ENCODE results near the gene AASS. TPM values are rescaled to one million over a fixed set of nuclear protein-coding genes. Genes with fewer than 3 reads are reported as not detected.

The AASS gene
- total RNA-seq, 4 donors from 2014 or later = 50.7 to 92.7 (median 68.1) TPM

DNA sequence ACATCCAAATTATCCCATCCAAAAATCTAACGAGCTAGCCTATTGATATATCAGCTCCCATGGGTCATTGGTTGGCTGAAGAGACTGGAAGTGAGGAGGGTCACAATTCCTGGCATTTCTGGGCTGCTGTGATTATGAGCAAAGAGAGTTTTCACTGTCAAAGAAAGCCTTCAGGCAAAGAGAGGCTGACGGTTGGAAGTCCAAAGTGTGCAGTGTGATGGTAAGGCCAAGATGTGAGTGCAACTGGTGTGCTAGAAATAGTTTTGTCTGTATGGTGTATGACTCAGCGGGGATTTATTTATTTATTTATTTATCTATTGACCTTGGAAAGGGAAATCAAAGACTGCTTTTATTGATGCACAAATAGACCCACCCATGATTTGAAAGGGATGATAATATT is 75.0 kb downstream of the AASS start:
- TF ChIP-seq, protein P1, sequence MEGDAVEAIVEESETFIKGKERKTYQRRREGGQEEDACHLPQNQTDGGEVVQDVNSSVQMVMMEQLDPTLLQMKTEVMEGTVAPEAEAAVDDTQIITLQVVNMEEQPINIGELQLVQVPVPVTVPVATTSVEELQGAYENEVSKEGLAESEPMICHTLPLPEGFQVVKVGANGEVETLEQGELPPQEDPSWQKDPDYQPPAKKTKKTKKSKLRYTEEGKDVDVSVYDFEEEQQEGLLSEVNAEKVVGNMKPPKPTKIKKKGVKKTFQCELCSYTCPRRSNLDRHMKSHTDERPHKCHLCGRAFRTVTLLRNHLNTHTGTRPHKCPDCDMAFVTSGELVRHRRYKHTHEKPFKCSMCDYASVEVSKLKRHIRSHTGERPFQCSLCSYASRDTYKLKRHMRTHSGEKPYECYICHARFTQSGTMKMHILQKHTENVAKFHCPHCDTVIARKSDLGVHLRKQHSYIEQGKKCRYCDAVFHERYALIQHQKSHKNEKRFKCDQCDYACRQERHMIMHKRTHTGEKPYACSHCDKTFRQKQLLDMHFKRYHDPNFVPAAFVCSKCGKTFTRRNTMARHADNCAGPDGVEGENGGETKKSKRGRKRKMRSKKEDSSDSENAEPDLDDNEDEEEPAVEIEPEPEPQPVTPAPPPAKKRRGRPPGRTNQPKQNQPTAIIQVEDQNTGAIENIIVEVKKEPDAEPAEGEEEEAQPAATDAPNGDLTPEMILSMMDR (IDR thresholded peaks at IDR 0.05) = no peak
- no peak for DNase-seq (ENCODE audit: low spot score)
- no peak for ATAC-seq (ENCODE audit: low FRiP score)

DNA sequence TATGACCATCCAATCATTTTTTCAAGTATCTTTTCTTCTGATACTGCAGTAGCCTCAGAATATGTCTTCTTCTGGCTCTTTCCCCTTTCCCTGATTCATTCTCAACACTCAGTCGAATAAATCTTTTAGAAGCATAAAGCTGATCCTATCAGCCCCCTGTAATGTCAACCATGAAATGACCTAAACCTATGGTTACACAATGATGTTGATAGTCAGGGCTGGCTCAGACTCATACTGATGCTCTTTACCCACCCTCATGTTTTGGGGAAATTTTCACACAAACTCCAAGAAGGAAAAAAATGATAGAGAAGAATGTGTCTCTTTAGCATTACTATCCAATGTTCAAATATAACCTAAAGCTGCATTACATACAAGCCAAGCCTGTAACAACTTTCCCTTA is 76.0 kb downstream of the AASS start:
- ATAC-seq (ENCODE audit: low FRiP score) (no peak), DNase-seq (ENCODE audit: low spot score) (no peak)
- TF ChIP-seq, protein P1 (IDR thresholded peaks at IDR 0.05) = no peak

DNA sequence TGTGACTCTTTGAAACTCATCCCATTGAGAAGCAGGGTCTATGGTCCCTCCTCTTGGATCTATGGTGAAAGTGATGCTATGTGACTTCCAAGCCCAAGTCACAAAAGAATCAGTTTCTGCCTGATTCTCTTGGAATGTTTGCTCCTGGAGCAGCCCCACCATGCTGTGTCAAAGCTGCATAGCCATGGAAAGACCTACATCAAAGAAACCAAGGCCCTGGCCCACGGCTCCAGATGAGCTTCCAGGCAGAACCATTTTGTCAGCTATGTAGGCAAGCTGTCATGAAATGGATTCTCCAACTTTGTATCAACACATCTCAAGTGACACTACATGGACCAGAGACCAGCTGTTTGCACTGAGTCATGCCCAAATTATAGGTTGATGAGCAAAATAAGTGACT is 77.0 kb downstream of the AASS start:
- TF ChIP-seq, protein P1 (IDR thresholded peaks at IDR 0.05) = no peak
- DNase-seq (ENCODE audit: low spot score) = no peak
- no peak for ATAC-seq (ENCODE audit: low FRiP score)

DNA sequence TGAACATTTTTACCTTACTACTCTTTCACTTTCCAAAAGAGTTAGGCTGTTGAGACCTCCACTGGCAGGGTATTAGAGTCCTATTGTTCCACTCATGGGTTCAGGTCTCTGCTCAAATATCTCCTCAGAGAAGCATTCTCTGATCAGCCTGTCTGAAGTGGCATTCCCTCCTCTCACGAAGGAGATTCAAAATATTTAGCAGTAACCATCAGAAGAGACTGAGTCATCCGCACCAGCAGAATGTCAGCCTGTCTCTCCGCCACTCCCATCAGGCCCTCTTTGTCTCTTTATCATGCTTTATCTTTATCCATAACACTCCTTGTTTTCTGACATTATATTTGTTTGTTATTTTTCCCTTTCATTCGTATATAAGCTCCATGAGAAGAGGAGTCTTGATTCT is 79.1 kb downstream of the AASS start:
- ATAC-seq (ENCODE audit: low FRiP score) (no peak), DNase-seq (ENCODE audit: low spot score) (no peak)
- TF ChIP-seq, protein P1 (IDR thresholded peaks at IDR 0.05) = no peak

DNA sequence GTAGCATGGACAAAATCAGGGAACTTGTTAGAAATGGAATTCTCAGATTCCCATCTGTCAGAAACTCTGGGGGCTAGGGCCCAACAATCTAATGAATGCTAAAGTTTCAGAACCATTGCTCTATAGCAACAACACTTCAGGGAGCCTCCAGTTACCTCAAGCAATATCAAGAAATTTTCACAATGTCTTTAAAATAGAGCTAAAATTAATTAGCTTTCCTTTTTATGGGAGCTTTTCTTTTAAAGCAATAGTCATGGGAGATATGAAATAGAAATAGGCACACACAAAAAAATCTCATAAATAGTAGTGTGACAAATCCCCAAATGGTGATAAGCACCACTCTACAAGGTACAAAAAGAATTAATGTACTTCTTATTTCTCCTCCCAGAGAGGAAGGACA is 80.9 kb downstream of the AASS start:
- DNase-seq (ENCODE audit: low spot score) = no peak
- ATAC-seq (ENCODE audit: low FRiP score) = no peak
- TF ChIP-seq, protein P1 (IDR thresholded peaks at IDR 0.05) = no peak

DNA sequence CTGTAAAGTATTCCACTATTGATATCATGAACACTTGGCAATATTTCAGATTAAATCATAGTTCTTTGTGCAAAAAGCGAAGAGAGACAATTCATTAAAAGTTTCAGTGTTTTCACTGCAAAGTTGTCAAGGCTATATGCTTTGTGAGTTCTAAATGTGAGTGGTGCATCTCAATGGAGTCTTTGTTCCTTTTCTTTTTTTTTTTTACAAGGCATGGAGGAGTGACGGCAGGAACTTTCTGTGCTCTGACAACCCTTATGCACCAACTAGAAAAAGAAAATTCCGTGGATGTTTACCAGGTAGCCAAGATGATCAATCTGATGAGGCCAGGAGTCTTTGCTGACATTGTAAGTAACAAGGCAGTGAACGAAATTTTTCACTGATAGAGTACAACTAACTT is 84.5 kb downstream of the AASS start:
- TF ChIP-seq, protein P1 (IDR thresholded peaks at IDR 0.05) = no peak

DNA sequence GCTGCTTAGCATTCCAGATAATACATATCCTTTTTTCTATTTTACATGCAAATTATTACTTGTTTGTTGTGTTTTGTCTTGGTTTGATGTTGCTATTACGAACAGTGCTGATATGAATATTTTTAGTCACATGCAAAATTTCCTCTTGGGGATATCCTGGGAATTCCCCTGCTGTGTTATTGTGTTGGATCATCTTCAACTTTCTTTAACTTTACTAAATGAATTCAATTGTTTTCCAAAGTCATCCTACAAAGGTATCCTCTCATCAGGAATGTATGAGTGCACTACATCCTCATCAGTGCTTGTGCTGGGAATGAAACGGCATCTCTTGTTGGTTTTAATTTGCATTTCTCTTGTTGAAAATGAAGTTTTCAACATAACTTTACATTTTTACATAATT is 87.1 kb downstream of the AASS start:
- TF ChIP-seq, protein P1 (IDR thresholded peaks at IDR 0.05) = no peak
- DNase-seq (ENCODE audit: low spot score) (no peak), ATAC-seq (ENCODE audit: low FRiP score) (no peak)

More for the DNA sequence above, 84.5 kb downstream of the AASS start:
- ATAC-seq (ENCODE audit: low FRiP score) = no peak
- DNase-seq (ENCODE audit: low spot score) = no peak

Data from omental fat pad (tissue), 4 donors.